H9 (cell line): ENCODE results near the gene SLC9A1. TPM values are rescaled to one million over a fixed set of nuclear protein-coding genes. Genes with fewer than 3 reads are reported as not detected.

Experiments
- DNase-seq: peaks from one replicate; pipeline ENCODE4 v3.0.0-alpha.2; 2017
- H2AFZ ChIP-seq: one replicate; pipeline ENCODE4 v1.6.1; 2013; ENCODE audit warnings: mild to moderate bottlenecking, low read length, control low read depth, moderate library complexity
- H2AK5ac ChIP-seq: 2 replicates; pipeline ENCODE4 v1.6.1; 2013; ENCODE audit warnings: low read length, control low read depth, mixed read lengths; ENCODE audit not compliant: insufficient read length
- H2BK120ac ChIP-seq: one replicate; pipeline ENCODE4 v1.6.1; 2013; ENCODE audit warnings: low read depth, mild to moderate bottlenecking, low read length, control low read depth, inconsistent platforms; ENCODE audit not compliant: poor library complexity, severe bottlenecking
- H2BK12ac ChIP-seq: 2 replicates; pipeline ENCODE4 v1.6.1; 2013; ENCODE audit warnings: low read length, control low read depth, mixed read lengths, low read depth; ENCODE audit not compliant: insufficient read length
- H2BK15ac ChIP-seq: 2 replicates; pipeline ENCODE4 v1.6.1; 2013; ENCODE audit warnings: low read depth, low read length, control low read depth
- H2BK20ac ChIP-seq: one replicate; pipeline ENCODE4 v1.6.1; 2013; ENCODE audit warnings: low read depth, mild to moderate bottlenecking, low read length, control low read depth, inconsistent platforms; ENCODE audit not compliant: poor library complexity, severe bottlenecking
- H2BK5ac ChIP-seq: 2 replicates; pipeline ENCODE4 v1.6.1; 2013; ENCODE audit warnings: low read length, control low read depth, mixed read lengths; ENCODE audit not compliant: insufficient read length
- H3K14ac ChIP-seq: 2 replicates; pipeline ENCODE4 v1.6.1; 2013; ENCODE audit warnings: low read length, control low read depth; ENCODE audit not compliant: insufficient read depth
- H3K18ac ChIP-seq: 2 replicates; pipeline ENCODE4 v1.6.1; 2013; ENCODE audit warnings: low read depth, mild to moderate bottlenecking, mixed read lengths, low read length, control low read depth; ENCODE audit not compliant: insufficient read length
- H3K23ac ChIP-seq: 2 replicates; pipeline ENCODE4 v1.6.1; 2013; ENCODE audit warnings: low read length, control low read depth, mixed read lengths, low read depth; ENCODE audit not compliant: insufficient read length
- H3K23me2 ChIP-seq: 2 replicates; pipeline ENCODE4 v1.6.1; 2013; ENCODE audit warnings: low read depth, mild to moderate bottlenecking, mixed read lengths, low read length, control low read depth; ENCODE audit not compliant: insufficient read length, poor library complexity, severe bottlenecking
- H3K27ac ChIP-seq: 2 replicates; pipeline ENCODE4 v1.5.1; 2013; ENCODE audit warnings: low read length, control low read depth, mixed read lengths, low read depth; ENCODE audit not compliant: insufficient read length
- H3K27me3 ChIP-seq: 2 replicates; pipeline ENCODE4 v1.6.1; 2013; ENCODE audit warnings: low read length, control low read depth, inconsistent platforms; ENCODE audit not compliant: insufficient read depth
- H3K4ac ChIP-seq: 2 replicates; pipeline ENCODE4 v1.6.1; 2013; ENCODE audit warnings: low read depth, mild to moderate bottlenecking, control low read depth, inconsistent platforms, low read length, moderate library complexity
- H3K4me1 ChIP-seq: 2 replicates; pipeline ENCODE4 v1.6.1; 2013; ENCODE audit warnings: low read length, control low read depth, inconsistent platforms; ENCODE audit not compliant: insufficient read depth
- H3K4me2 ChIP-seq: 2 replicates; pipeline ENCODE4 v1.6.1; 2013; ENCODE audit warnings: low read length, control low read depth, mixed read lengths; ENCODE audit not compliant: insufficient read length, insufficient read depth
- H3K56ac ChIP-seq: 2 replicates; pipeline ENCODE4 v1.6.1; 2013; ENCODE audit warnings: low read depth, mild to moderate bottlenecking, mixed read lengths, low read length, control low read depth; ENCODE audit not compliant: insufficient read length
- H3K79me1 ChIP-seq: 2 replicates; pipeline ENCODE4 v1.6.1; 2013; ENCODE audit warnings: low read depth, mild to moderate bottlenecking, moderate library complexity, low read length, control low read depth, inconsistent platforms; ENCODE audit not compliant: insufficient read depth, poor library complexity, severe bottlenecking
- H3K79me2 ChIP-seq: 2 replicates; pipeline ENCODE4 v1.6.1; 2013; ENCODE audit warnings: low read length, control low read depth, inconsistent platforms; ENCODE audit not compliant: insufficient read depth
- H3K9ac ChIP-seq: 2 replicates; pipeline ENCODE4 v1.6.1; 2013; ENCODE audit warnings: low read length, control low read depth, mixed read lengths; ENCODE audit not compliant: insufficient read length; ENCODE audit errors: extremely low read depth
- H3K9me3 ChIP-seq: one replicate; pipeline ENCODE4 v1.6.1; 2013; ENCODE audit warnings: low read depth, low read length, inconsistent platforms; ENCODE audit not compliant: control insufficient read depth
- H3T11ph ChIP-seq: one replicate; pipeline ENCODE4 v1.6.1; 2013; ENCODE audit warnings: mild to moderate bottlenecking, low read length, control low read depth, inconsistent platforms
- H4K20me1 ChIP-seq: one replicate; pipeline ENCODE4 v1.6.1; 2013; ENCODE audit not compliant: control insufficient read depth, insufficient read length, insufficient read depth
- H4K5ac ChIP-seq: 2 replicates; pipeline ENCODE4 v1.6.1; 2013; ENCODE audit warnings: low read depth, mild to moderate bottlenecking, mixed read lengths, low read length, control low read depth; ENCODE audit not compliant: insufficient read length
- H4K8ac ChIP-seq: replicated peaks from 2 replicates; pipeline ENCODE4 v1.6.1; 2013; ENCODE audit warnings: low read length, control low read depth, mixed read lengths, low read depth; ENCODE audit not compliant: insufficient read length
- H4K91ac ChIP-seq: 2 replicates; pipeline ENCODE4 v1.6.1; 2013; ENCODE audit warnings: low read depth, mild to moderate bottlenecking, moderate library complexity, mixed read lengths, low read length, control low read depth; ENCODE audit not compliant: insufficient read length
- H3K27ac Mint-ChIP-seq, 3 experiments: 2 replicates in 2 of 3; 3 replicates in 1 of 3; pipeline ENCODE4 v1.8.0; 2020 to 2021; ENCODE audit warnings: mixed read lengths in 3 of 3, mild to moderate bottlenecking in 1 of 3, moderate library complexity in 1 of 3
- H3K27me3 Mint-ChIP-seq: 2 replicates; pipeline ENCODE4 v1.8.0; 2021; ENCODE audit warnings: low read depth, mild to moderate bottlenecking, moderate library complexity, mixed read lengths
- H3K36me3 Mint-ChIP-seq, 3 experiments: 2 replicates in 2 of 3; 3 replicates in 1 of 3; pipeline ENCODE4 v1.8.0; 2020 to 2021; ENCODE audit warnings: low read depth in 3 of 3, mixed read lengths in 3 of 3; ENCODE audit not compliant: insufficient read depth in 1 of 3
- H3K4me1 Mint-ChIP-seq, 2 experiments: 2 replicates each; pipeline ENCODE4 v1.8.0; 2020; ENCODE audit warnings: mixed read lengths in 2 of 2
- H3K4me3 Mint-ChIP-seq, 2 experiments: 2 replicates in 1 of 2; 3 replicates in 1 of 2; pipeline ENCODE4 v1.8.0; 2020 to 2021; ENCODE audit warnings: mild to moderate bottlenecking in 2 of 2, mixed read lengths in 2 of 2, moderate library complexity in 1 of 2
- H3K9me3 Mint-ChIP-seq, 2 experiments: 2 replicates in 1 of 2; 3 replicates in 1 of 2; pipeline ENCODE4 v1.8.0; 2020; ENCODE audit warnings: mild to moderate bottlenecking in 2 of 2, mixed read lengths in 2 of 2, moderate library complexity in 1 of 2
- CTCF ChIP-seq: fragments of 200-600 bp; sonication (generic); conservative IDR thresholded peaks from 3 replicates; pipeline ENCODE4 v1.8.0; 2021; ENCODE audit warnings: antibody characterized with exemption, mild to moderate bottlenecking
- WGBS: extraction: QIAGEN DNeasy Blood & Tissue Kit; methylation state at CpG from one replicate; pipeline ENCODE4 v1.1.7; 2013; ENCODE audit warnings: missing lambda C conversion rate, low lambda C conversion rate, mixed read lengths; ENCODE audit not compliant: insufficient read length; ENCODE audit errors: extremely low coverage; 5-methylcytosine and 5-hydroxymethylcytosine counted together
- total RNA-seq: library from RNA; stranded (reverse); gene quantifications from 2 replicates; pipeline ENCODE4 v1.2.1, GENCODE V29; 2021

The SLC9A1 gene
- total RNA-seq, 1 experiment from 2014 or later: 20.8 TPM

GRCh38 chr1:27108588-27108987, 46.3 kb downstream of the SLC9A1 start:
- DNase-seq: no peak
- TF ChIP-seq CTCF: no peak
- Histone ChIP-seq H3K4me2 (no peak overlapping the region), H3K4me1 (no peaks in the 10 kb centered on the region), H3K56ac (no peak overlapping the region), H3K79me1 (no peaks in the 10 kb centered on the region), H2BK5ac (no peak overlapping the region), H3K23ac (no peak overlapping the region), H4K20me1 (no peaks in the 10 kb centered on the region), H4K5ac (no peak overlapping the region), H3K27ac (no peak overlapping the region), H3K18ac (no peak overlapping the region), H3K9ac (no peak overlapping the region), H3T11ph (no peak overlapping the region), H4K91ac (no peak overlapping the region), H2AFZ (no peak overlapping the region), H3K27me3 (no peaks in the 10 kb centered on the region), H2BK20ac (no peak overlapping the region), H2BK15ac (no peak overlapping the region), H2BK12ac (no peak overlapping the region), H3K14ac (no peak overlapping the region), H3K79me2 (no peaks in the 10 kb centered on the region), H4K8ac (no peak overlapping the region), H2AK5ac (no peak overlapping the region), H2BK120ac (no peak overlapping the region), H3K4ac (no peak overlapping the region), H3K9me3 (no peaks in the 10 kb centered on the region), H3K23me2 (no peaks in the 10 kb centered on the region)
- Mint-ChIP-seq H3K27ac (no peak overlapping the region), H3K4me1 (peaks cover 8 to 10% of the 10 kb centered on the region in 2 experiments), H3K36me3 (peaks cover 2 to 15% (median 14%) of the 10 kb centered on the region in 3 experiments; a peak in 6 of 7 replicates), H3K4me3 (no peak overlapping the region), H3K27me3 (no peaks in the 10 kb centered on the region), H3K9me3 (no peaks in the 10 kb centered on the region)
- no CpG with 5 or more reads among the region's 7 CpGs for WGBS
